H1 (cell line): ENCODE measurements around the gene SPATA32. TPM values are rescaled to one million over a fixed set of nuclear protein-coding genes. Genes with fewer than 3 reads are reported as not detected.

Experiments
- ASH2L ChIP-seq: fragments of 200-600, 300-600 bp; sonication (generic); IDR thresholded peaks from one replicate; pipeline ENCODE4 v1.7.1; 2017; ENCODE audit warnings: low read length
- ATF2 ChIP-seq: IDR thresholded peaks from 2 replicates; pipeline ENCODE4 v1.6.1; 2012; ENCODE audit warnings: low read length, inconsistent platforms
- BACH1 ChIP-seq: IDR thresholded peaks from 2 replicates; pipeline ENCODE4 v1.6.1; 2012; ENCODE audit warnings: low read length, improper control_type of control experiment
- CBX8 ChIP-seq: fragments of 300-800, 300-1000 bp; sonication (generic); IDR thresholded peaks from 2 replicates; pipeline ENCODE4 v1.7.1; 2016; ENCODE audit warnings: low read depth, low read length, borderline replicate concordance
- CEBPB ChIP-seq: IDR thresholded peaks from 2 replicates; pipeline ENCODE4 v1.6.1; 2012; ENCODE audit warnings: low read depth, low read length
- CREB1 ChIP-seq: IDR thresholded peaks from 2 replicates; pipeline ENCODE4 v1.6.1; 2012; ENCODE audit warnings: inconsistent platforms
- CTBP2 ChIP-seq: IDR thresholded peaks from 2 replicates; pipeline ENCODE4 v1.7.0; 2011; ENCODE audit warnings: borderline replicate concordance, mild to moderate bottlenecking, moderate library complexity, mixed read lengths, low read length; ENCODE audit not compliant: insufficient read depth, insufficient read length
- GABPA ChIP-seq: IDR thresholded peaks from 2 replicates; pipeline ENCODE4 v1.6.1; 2011; ENCODE audit warnings: mild to moderate bottlenecking, low read length, moderate library complexity, borderline replicate concordance; ENCODE audit not compliant: insufficient read depth
- JUND ChIP-seq: IDR thresholded peaks from 2 replicates; pipeline ENCODE4 v1.6.1; 2011; ENCODE audit warnings: mild to moderate bottlenecking, improper control_type of control experiment, low read length
- KDM4A ChIP-seq: IDR thresholded peaks from one replicate; pipeline ENCODE4 v1.7.1; 2012; ENCODE audit warnings: low read depth, mild to moderate bottlenecking, moderate library complexity, low read length, inconsistent platforms; ENCODE audit not compliant: severe bottlenecking
- KDM5A ChIP-seq: fragments of 200-600 bp; IDR thresholded peaks from 2 replicates; pipeline ENCODE4 v1.7.1; 2012; ENCODE audit warnings: mild to moderate bottlenecking, low read length, inconsistent platforms, mixed read lengths
- MAFK ChIP-seq: IDR thresholded peaks from 2 replicates; pipeline ENCODE4 v1.6.1; 2012; ENCODE audit warnings: low read depth, mild to moderate bottlenecking, improper control_type of control experiment, low read length
- NRF1 ChIP-seq: IDR thresholded peaks from 2 replicates; pipeline ENCODE4 v1.6.1; 2011; ENCODE audit warnings: mild to moderate bottlenecking, low read depth, low read length, improper control_type of control experiment
- POLR2AphosphoS5 ChIP-seq: IDR thresholded peaks from 2 replicates; pipeline ENCODE4 v1.6.1; 2011; ENCODE audit warnings: low read depth, low read length
- RAD21 ChIP-seq, 2 experiments: IDR thresholded peaks in 1 of 2; conservative IDR thresholded peaks in 1 of 2; 2 replicates each; pipeline ENCODE4 v1.6.1; 2011; ENCODE audit warnings: low read depth in 2 of 2, low read length in 2 of 2, improper control_type of control experiment in 1 of 2, inconsistent platforms in 1 of 2, mild to moderate bottlenecking in 1 of 2, moderate library complexity in 1 of 2
- RXRA ChIP-seq: IDR thresholded peaks from 2 replicates; pipeline ENCODE4 v1.6.1; 2011; ENCODE audit warnings: low read depth, mild to moderate bottlenecking, low read length, moderate library complexity; ENCODE audit not compliant: insufficient read depth
- SP4 ChIP-seq: IDR thresholded peaks from 2 replicates; pipeline ENCODE4 v1.6.1; 2012; ENCODE audit warnings: low read length, inconsistent platforms
- SUZ12 ChIP-seq: fragments of 200-600 bp; sonication (generic); IDR thresholded peaks from 2 replicates; pipeline ENCODE4 v1.6.1; 2012; ENCODE audit warnings: mild to moderate bottlenecking, inconsistent platforms, low read length, moderate library complexity, mixed read lengths
- TAF7 ChIP-seq: optimal IDR thresholded peaks from 2 replicates; pipeline ENCODE3; 2011; ENCODE audit warnings: low read depth, mild to moderate bottlenecking, inconsistent platforms, low read length, moderate library complexity, borderline replicate concordance
- YY1 ChIP-seq: IDR thresholded peaks from 2 replicates; pipeline ENCODE4 v1.6.1; 2011; ENCODE audit warnings: low read depth, mild to moderate bottlenecking, low read length
- polyA plus RNA-seq, 7 experiments: library from polyadenylated mRNA; depleted of rRNA in 3 of 7; stranded (reverse) in 5 of 7; unstranded in 2 of 7; fragments of >200 nt in 5 of 7; fragments of 200-250 nt in 2 of 7; gene quantifications; 1 replicate in 5 of 7; 2 replicates in 1 of 7; 4 replicates in 1 of 7; pipeline versions ENCODE4 v1.2.1 to v1.2.3, GENCODE V29; 2011 to 2013; ENCODE audit warnings: missing spikeins in 2 of 7, mixed read lengths in 2 of 7
- total RNA-seq: library from RNA; stranded (reverse); fragmentation: NEBNext Ultra II Directional; extraction: Animal tissue kit (Norgen Biotek cat#: 25700); gene quantifications from 2 replicates; pipeline ENCODE4 v1.2.1, GENCODE V29; 2021
- TF ChIP-seq, protein P1 (sequence below): IDR thresholded peaks from 2 replicates; pipeline ENCODE4 v1.6.1; 2011; ENCODE audit warnings: low read depth, mild to moderate bottlenecking, low read length; ENCODE audit not compliant: insufficient read depth
- TF ChIP-seq, protein P2 (sequence below): IDR thresholded peaks from 2 replicates; pipeline ENCODE4 v1.6.1; 2012; ENCODE audit warnings: inconsistent platforms

The SPATA32 gene
- total and polyA plus RNA-seq, 2 of the 8 experiments (the other 6 are each of a cell fraction or from before 2014, with no cell fraction given), result 0.24 TPM; not detected in 1

GRCh38 chr17:45277216-45277849 lies 15.4 kb upstream of the SPATA32 start (continued):
- TF ChIP-seq, protein P1, sequence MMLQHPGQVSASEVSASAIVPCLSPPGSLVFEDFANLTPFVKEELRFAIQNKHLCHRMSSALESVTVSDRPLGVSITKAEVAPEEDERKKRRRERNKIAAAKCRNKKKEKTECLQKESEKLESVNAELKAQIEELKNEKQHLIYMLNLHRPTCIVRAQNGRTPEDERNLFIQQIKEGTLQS, result no peak
- TF ChIP-seq SUZ12 (no peak), MAFK (peak; percentile 99), POLR2AphosphoS5 (no peak), CTBP2 (no peak), KDM4A (no peak), CBX8 (no peak), RAD21 (IDR thresholded peaks at IDR 0.05 in 1 of 2, conservative IDR thresholded peaks at IDR 0.05 in 1 of 2; ENCODE audit: low read depth in 2 of 2, low read length in 2 of 2) (peak; percentile 77 to 83), BACH1 (no peak), CEBPB (no peak), ATF2 (0 out of 2 replicates have a peak, but pooled peaks have one; percentile 24), KDM5A (no peak), NRF1 (no peak), TAF7 (no peak), CREB1 (no peak), SP4 (no peak), GABPA (no peak; the same call in 1 of the 2 replicates), YY1 (no peak), ASH2L (no peak), RXRA (no peak), JUND (no peak)
- TF ChIP-seq, protein P2, sequence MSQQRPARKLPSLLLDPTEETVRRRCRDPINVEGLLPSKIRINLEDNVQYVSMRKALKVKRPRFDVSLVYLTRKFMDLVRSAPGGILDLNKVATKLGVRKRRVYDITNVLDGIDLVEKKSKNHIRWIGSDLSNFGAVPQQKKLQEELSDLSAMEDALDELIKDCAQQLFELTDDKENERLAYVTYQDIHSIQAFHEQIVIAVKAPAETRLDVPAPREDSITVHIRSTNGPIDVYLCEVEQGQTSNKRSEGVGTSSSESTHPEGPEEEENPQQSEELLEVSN, result no peak
